HG03354 (cell line): ENCODE measurements around the gene HOXB5.

Experiments used
- ATAC-seq: cut with Tn5 transposase; IDR thresholded peaks from one replicate; pipeline ENCODE4 v1.9.1; 2021; ENCODE audit warnings: mild to moderate bottlenecking; ENCODE audit not compliant: unreplicated experiment, poor library complexity, severe bottlenecking

The HOXB5 gene

GRCh38 chr17:48543854-48544348 is 49.7 kb downstream of the HOXB5 start:
- no peak for ATAC-seq

GRCh38 chr17:48543107-48543853 is 50.3 kb downstream of the HOXB5 start:
- ATAC-seq: peak; percentile 51

- ATAC-seq: no peak
Measured at GRCh38 chr17:48542698-48543106, 50.9 kb downstream of the HOXB5 start.

GRCh38 chr17:48542114-48542656 is 51.4 kb downstream of the HOXB5 start:
- no peak for ATAC-seq

GRCh38 chr17:48541577-48542113 is 51.9 kb downstream of the HOXB5 start:
- no peak for ATAC-seq
